ENCODE measurements around the gene WDFY4. TPM values are rescaled to one million over a fixed set of nuclear protein-coding genes. Genes with fewer than 3 reads are reported as not detected.

Gene WDFY4
- total RNA-seq, 4 donors from 2014 or later, result 4.1 to 27.9 (median 9.0) TPM

DNA sequence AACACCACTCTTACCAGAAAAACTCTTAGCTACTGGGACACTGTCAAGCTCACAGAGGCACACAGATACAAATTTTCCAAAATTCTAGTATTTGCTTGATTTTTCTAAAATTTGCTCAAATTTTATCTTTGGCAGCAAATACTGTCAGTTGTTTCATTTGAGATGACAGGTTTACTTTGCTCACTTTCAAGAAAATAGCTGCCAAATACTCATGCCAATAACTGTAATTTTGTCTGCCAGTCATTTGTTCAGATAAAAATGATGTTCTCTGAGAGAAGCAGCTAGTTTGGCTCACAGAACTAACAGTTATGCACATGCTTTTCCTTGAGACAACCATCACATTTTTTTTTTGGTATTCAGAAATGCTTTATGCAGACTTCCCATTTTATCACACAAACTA lies 172.2 kb downstream of the WDFY4 start:
- TF ChIP-seq, protein P1, sequence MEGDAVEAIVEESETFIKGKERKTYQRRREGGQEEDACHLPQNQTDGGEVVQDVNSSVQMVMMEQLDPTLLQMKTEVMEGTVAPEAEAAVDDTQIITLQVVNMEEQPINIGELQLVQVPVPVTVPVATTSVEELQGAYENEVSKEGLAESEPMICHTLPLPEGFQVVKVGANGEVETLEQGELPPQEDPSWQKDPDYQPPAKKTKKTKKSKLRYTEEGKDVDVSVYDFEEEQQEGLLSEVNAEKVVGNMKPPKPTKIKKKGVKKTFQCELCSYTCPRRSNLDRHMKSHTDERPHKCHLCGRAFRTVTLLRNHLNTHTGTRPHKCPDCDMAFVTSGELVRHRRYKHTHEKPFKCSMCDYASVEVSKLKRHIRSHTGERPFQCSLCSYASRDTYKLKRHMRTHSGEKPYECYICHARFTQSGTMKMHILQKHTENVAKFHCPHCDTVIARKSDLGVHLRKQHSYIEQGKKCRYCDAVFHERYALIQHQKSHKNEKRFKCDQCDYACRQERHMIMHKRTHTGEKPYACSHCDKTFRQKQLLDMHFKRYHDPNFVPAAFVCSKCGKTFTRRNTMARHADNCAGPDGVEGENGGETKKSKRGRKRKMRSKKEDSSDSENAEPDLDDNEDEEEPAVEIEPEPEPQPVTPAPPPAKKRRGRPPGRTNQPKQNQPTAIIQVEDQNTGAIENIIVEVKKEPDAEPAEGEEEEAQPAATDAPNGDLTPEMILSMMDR (IDR thresholded peaks at IDR 0.05; ENCODE audit: low read depth), result no peak

DNA sequence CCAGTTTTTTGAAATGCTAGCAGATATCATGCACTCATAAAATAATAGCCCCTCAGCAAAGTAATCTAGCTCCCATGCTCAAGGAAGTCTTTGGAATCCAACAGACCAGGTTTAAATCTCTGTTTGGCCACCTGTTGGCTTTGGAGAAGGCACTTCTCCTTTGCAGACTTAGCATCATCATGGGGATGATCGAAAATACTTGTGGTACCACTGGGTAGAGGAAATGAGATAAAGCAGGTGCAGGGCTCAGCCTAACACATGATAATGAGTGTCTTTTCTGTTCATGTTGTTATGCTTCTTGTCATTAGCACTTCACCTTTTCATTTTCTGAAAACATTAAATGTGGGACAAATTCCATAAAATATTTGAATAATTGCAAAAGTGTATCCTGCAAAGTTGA lies 187.6 kb downstream of the WDFY4 start:
- TF ChIP-seq, protein P1 (IDR thresholded peaks at IDR 0.05; ENCODE audit: low read depth), result no peak

DNA sequence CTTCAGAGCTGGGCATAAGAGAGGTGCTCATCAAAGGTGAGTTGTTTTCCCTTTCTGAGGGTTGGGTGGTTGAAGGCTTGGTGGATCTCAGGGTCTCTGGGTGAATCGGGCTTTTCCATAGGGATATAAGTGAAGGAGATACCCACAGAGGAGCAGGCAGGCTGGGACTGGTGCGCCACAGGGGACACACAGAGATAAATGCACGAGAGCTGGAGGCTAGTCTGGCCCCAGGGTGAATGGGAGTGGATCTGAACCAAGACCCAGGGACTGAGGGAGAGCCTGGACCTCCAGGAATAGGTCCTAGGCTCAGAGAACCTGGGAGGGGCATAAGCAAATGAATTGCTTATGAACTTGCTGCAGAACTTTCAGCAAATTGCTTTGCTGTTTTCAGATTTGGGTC lies 193.4 kb downstream of the WDFY4 start:
- TF ChIP-seq, protein P1 (IDR thresholded peaks at IDR 0.05; ENCODE audit: low read depth), result no peak

DNA sequence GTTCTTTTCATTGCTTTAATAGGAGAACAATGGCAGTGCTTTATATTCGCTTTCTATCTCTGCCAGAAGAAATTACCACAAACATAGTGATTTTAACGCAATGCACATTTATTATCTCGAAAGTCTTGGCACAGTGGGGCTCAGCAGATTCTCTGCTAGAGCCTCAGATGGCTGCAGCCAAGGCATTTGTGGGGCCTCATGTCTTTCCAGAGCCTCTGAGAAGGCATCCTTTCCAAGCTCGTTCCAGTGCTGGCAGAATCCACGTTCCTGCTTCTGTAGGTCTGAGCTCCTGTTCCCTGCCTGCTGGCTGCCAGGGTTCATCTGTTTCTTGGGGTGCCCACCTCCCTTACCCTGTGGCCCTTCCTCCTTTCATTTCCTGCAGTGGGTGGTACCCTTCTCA lies 194.8 kb downstream of the WDFY4 start:
- TF ChIP-seq, protein P1 (IDR thresholded peaks at IDR 0.05; ENCODE audit: low read depth), result no peak

- TF ChIP-seq, protein P1 (IDR thresholded peaks at IDR 0.05; ENCODE audit: low read depth), result no peak
These were observed 195.5 kb downstream of the WDFY4 start for GRCh38 chr10:48880016-48880705.

DNA sequence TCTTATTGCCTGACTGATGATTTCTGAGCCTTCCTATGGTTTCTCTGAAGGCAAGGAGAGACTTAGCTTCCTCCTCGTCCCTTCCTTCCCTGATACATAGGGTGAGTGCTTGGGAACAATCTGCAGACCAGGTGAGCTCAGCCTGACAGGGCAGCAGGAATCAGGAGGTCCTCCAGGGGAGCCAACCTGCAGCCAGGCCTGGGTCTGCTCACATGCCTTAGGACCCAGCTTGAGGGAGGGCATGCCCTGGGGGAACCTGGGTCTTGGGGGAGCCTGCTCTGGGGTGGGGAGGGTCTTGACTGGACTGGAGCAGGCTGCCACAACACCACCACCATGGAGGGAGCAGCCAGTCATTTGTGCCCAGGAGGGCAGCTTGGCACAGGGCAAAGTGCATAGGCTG lies 197.3 kb downstream of the WDFY4 start:
- TF ChIP-seq, protein P1 (IDR thresholded peaks at IDR 0.05; ENCODE audit: low read depth), result no peak

DNA sequence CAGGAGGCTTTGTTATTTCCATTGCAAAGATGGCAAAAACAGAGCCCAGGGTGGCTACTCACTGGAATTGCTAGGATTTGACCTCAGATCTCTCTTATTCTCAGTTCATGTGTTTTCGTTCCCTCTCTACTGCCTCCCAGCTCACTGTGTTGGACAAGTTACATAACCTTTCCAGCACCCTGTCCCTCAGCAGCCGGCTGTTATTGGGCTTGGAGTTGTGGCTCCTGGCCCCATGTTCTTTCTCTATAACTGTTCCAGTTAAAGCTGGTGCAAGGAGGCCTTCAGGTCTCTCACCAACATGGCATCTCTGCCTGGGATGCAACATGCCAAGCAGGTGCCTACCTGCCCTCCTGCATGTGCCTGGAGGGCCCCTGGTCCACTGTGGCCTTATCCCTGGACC lies 198.2 kb downstream of the WDFY4 start:
- TF ChIP-seq, protein P1 (IDR thresholded peaks at IDR 0.05; ENCODE audit: low read depth), result no peak
